Muscle of leg (tissue), 11 donors: ENCODE results near the gene ORMDL3. TPM values are rescaled to one million over a fixed set of nuclear protein-coding genes. Genes with fewer than 3 reads are reported as not detected.
A peak's percentile ranks its signal among the peaks of the same experiment; 100 is the strongest.

Experiments used
- DNase-seq: peaks from one replicate; pipeline ENCODE4 v3.0.0; 2013
- H3K27ac ChIP-seq: one replicate; pipeline ENCODE4 v1.5.1; 2013; ENCODE audit warnings: mild to moderate bottlenecking, low read length, control low read depth
- H3K27me3 ChIP-seq: one replicate; pipeline ENCODE4 v1.6.1; 2013; ENCODE audit warnings: low read length; ENCODE audit not compliant: control insufficient read depth, insufficient read depth
- H3K36me3 ChIP-seq: one replicate; pipeline ENCODE4 v1.6.1; 2013; ENCODE audit warnings: low read length; ENCODE audit not compliant: control insufficient read depth, insufficient read depth
- H3K4me1 ChIP-seq: one replicate; pipeline ENCODE4 v1.6.1; 2013; ENCODE audit warnings: low read length; ENCODE audit not compliant: control insufficient read depth, insufficient read depth
- H3K4me3 ChIP-seq: one replicate; pipeline ENCODE4 v1.5.1; 2013; ENCODE audit warnings: low read length, control low read depth
- H3K9me3 ChIP-seq: replicated peaks from 2 replicates; pipeline ENCODE4 v1.6.1; 2013; ENCODE audit warnings: low read depth, low read length; ENCODE audit not compliant: control insufficient read depth
- WGBS: methylation state at CpG from one replicate; pipeline ENCODE4 v1.1.5; 2013; ENCODE audit warnings: missing lambda C conversion rate; ENCODE audit not compliant: insufficient coverage; 5-methylcytosine and 5-hydroxymethylcytosine counted together
- polyA plus RNA-seq, 8 donors: library from polyadenylated mRNA; unstranded; fragments of 120-200 nt; gene quantifications; one replicate each; pipeline versions ENCODE4 v1.2.1 to v1.2.3, GENCODE V29; 2013; ENCODE audit warnings: inconsistent platforms in 1 of 8, low replicate concordance in 1 of 8; ENCODE audit not compliant: insufficient read length in 8 of 8, insufficient read depth in 1 of 8
- total RNA-seq: library from RNA; stranded (reverse); fragments of 120-200 nt; gene quantifications from one replicate; pipeline ENCODE4 v1.2.4, GENCODE V29; 2013

ORMDL3 gene
- total and polyA plus RNA-seq, 9 donors: 32.7 to 55.6 (median 37.9) TPM

DNA sequence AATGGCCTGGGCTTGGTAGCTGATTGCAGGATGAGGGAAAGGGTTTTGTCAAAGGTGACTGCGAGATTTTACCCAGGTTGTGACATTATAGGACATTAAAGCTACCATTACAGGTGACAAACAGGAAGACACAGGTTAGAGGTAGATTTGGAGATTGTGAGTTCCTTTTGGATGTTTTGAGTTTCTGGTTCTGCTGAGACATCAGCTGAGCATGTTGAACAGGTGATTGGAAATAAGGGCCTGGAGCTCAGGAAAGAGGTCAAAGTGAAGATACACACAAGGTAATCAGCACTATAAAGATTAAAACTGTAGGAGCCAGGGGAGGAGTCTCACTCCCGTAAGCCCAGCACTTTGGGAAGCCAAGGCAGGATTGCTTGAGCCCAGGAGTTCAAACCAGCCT, 41.4 kb upstream of the ORMDL3 start:
- Histone ChIP-seq H3K27me3 (peaks cover 37% of the 10 kb centered on the region), H3K4me1 (no peaks in the 10 kb centered on the region), H3K9me3 (no peaks in the 10 kb centered on the region), H3K27ac (no peak overlapping the region), H3K4me3 (no peak overlapping the region), H3K36me3 (no peaks in the 10 kb centered on the region)
- WGBS: 33% methylated on average over 1 of the region's 2 CpGs
- DNase-seq: no peak

DNA sequence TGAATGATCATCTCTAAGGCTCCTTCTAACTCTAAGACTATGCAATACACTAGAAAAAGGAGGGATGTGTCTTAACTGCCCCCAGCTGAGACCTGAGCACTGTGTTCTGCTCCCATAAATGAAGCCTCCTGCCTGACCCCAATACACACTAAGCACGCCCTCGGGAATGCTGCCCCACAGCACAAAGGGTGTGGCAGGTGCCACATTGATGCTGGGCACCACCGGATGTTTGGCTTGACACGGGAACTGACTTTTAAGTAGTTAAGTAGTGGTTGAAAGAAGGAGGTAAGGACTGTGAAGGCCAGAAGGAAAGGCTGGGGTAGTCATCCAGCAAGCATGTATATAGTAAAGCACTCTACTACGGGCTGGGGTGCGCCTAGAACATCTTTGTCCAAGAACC, 39.4 kb upstream of the ORMDL3 start:
- no peak overlapping the region for H3K27ac ChIP-seq
- no peak for DNase-seq
- H3K4me3 ChIP-seq: no peak overlapping the region
- H3K36me3 ChIP-seq: no peaks in the 10 kb centered on the region
- no peaks in the 10 kb centered on the region for H3K9me3 ChIP-seq
- peaks cover 34% of the 10 kb centered on the region for H3K27me3 ChIP-seq
- no peaks in the 10 kb centered on the region for H3K4me1 ChIP-seq
- WGBS: 92% methylated on average over 2 of the region's 6 CpGs

DNA sequence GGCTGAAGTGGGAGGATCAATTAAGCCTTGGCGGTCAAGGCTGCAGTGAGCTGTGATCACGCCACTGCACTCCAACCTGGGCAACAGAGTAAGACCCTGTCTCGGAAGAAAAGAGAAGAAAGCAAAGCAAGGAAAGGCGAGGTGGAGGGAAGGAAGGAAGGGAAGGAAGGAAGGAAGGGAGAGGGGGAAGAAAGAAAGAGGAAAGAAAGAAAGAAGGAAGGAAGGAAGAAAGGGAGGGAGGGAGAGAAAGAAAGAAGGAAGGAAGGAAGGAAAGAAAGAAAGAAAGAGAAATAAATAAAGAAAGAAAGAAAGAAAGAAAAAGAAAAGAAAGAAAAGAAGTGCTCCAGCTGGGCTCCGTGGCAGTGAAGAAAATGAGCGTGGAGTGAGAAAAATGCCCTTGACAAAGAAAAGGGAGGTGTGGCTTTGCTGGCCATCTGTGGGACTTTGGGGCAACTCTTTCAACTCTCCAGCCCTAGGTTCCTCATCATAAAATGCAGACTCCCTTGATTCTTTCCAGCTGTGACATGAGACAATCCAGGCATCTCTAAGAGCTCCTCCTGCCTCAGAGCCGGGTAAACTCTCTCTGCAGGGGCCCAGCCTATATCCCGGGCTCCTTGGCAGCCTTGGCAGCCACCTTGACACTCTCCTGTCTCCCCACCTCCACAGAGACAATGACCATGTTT, 37.8 kb upstream of the ORMDL3 start:
- Histone ChIP-seq H3K4me1 (no peaks in the 10 kb centered on the region), H3K36me3 (no peaks in the 10 kb centered on the region), H3K27ac (no peak overlapping the region), H3K27me3 (peaks cover 21% of the 10 kb centered on the region), H3K4me3 (no peak overlapping the region), H3K9me3 (no peaks in the 10 kb centered on the region)
- 43% methylated on average over 7 of the region's 8 CpGs for WGBS
- DNase-seq: no peak

DNA sequence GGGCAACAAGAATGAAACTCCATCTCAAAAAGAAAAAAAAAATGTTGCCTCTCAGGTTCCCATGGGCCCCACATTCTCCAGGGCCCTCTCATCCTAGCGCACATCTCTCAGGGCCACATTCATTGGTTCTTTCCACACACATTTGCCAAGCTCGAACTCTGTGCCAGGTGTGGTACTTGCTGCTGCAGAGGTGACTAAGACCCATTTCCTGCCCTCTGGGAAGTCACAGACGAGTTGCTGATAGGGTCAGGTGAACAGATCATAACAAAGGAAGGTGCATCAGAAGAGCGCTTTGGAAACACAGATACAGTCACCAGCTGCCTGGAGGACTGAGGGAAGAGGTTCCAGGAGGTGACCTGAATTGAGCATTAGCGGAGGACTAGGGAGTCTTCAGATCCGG, 36.4 kb upstream of the ORMDL3 start:
- peaks cover 3% of the 10 kb centered on the region for H3K4me1 ChIP-seq
- no peaks in the 10 kb centered on the region for H3K9me3 ChIP-seq
- WGBS: 79% methylated on average over 5 of the region's 6 CpGs

DNA sequence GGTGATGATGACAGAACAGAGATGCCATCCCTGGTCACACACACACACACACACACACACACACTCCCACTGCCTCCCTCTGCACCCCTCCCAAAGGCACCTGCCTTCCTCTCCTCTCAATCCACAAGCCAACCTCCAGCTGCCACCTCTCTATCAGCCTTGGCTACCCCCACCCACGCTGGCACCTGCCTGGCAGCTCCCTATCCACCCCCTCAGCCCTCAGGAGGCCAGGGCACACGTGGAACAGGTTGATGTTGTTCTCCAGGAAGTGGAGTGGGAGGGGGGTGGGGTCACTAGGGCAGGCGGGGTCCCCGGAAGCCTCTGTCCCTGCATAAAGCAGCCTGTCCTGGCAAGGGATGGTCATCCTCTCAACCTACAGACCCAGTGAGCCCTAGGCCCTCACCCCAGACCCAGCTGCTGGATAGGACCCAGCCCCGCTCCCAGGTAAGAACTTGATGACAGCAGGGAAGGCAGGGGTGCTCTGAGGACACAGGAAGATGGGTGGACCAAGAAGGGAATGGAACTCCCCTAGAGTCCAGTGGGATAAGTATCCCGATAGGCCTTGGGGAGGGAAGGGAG, 35.3 kb upstream of the ORMDL3 start, which contains the start of gene GSDMA:
Gene GSDMA (plus strand): TSS at position 363 of the 579 bp plus-strand sequence. CDS start 2,684 bp downstream, outside the sequence.
- Histone ChIP-seq H3K9me3 (no peaks in the 10 kb centered on the region), H3K27me3 (peaks cover 11% of the 10 kb centered on the region), H3K4me1 (peaks cover 3% of the 10 kb centered on the region), H3K27ac (no peak within 1 kb of the TSS), H3K4me3 (no peak within 1 kb of the TSS), H3K36me3 (no peaks in the 10 kb centered on the region)
- 76% methylated on average over 2 of the region's 6 CpGs for WGBS
- no peak for DNase-seq

More for the DNA sequence above, 36.4 kb upstream of the ORMDL3 start:
- Histone ChIP-seq H3K27ac (no peak overlapping the region), H3K36me3 (no peaks in the 10 kb centered on the region), H3K27me3 (peaks cover 14% of the 10 kb centered on the region), H3K4me3 (no peak overlapping the region)
- no peak for DNase-seq

DNA sequence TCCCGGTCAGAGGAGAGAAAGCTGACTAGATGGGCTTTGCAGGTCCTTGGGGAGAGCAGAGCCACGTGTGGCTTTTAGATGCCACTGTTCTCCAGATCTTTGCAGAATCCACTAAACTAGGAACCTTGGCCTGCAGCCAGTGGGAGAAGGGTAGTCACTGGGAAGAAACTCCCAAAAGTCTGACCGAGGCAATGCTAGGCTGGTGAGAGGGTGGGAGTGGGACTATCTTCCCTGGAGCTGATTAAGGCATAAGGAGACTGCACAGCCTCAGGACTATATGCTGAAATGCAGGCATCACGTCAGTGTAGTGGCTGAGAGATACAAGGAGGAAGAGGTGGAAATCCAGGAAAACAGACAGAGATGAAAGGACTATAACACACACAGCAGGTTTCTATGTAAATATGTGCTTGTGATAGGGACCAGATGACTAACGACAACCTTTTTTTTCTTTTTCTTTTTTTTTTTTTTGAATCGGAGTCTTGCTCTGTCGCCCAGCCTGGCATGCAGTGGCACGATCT, 33.2 kb upstream of the ORMDL3 start:
- Histone ChIP-seq H3K9me3 (no peaks in the 10 kb centered on the region), H3K4me1 (peaks cover 3% of the 10 kb centered on the region), H3K27ac (no peak overlapping the region), H3K27me3 (peaks cover 6% of the 10 kb centered on the region), H3K4me3 (no peak overlapping the region), H3K36me3 (no peaks in the 10 kb centered on the region)
- 42% methylated on average over 5 of the region's 8 CpGs for WGBS
- DNase-seq: no peak

DNA sequence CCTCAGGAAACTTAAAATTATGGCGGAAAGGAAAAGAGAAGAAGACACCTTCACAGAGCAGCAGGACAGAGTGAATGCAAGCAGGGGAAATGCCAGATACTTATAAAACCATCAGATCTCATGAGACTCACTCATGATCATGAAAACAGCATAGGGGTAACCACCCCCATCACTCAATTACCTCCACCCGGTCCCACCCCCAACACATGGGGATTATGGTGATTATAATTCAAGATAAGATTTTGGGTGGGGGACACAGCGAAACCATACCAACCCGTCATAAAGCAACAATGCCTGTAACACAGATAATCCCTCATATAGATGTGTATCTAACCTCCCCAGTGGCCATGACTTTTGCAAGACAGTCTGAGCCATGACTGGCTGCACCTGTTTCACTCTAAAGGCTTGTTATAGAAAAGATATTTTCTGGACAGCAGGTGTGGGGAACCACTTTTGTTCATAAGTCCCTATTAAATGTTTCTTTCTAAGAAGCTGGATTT, 28.4 kb upstream of the ORMDL3 start:
- no peak overlapping the region for H3K4me3 ChIP-seq
- H3K27me3 ChIP-seq: no peaks in the 10 kb centered on the region
- no peak for DNase-seq
- H3K36me3 ChIP-seq: no peaks in the 10 kb centered on the region
- peaks cover 19% of the 10 kb centered on the region for H3K4me1 ChIP-seq
- no CpG with 5 or more reads among the region's 4 CpGs for WGBS
- H3K9me3 ChIP-seq: no peaks in the 10 kb centered on the region
- H3K27ac ChIP-seq: no peak overlapping the region

DNA sequence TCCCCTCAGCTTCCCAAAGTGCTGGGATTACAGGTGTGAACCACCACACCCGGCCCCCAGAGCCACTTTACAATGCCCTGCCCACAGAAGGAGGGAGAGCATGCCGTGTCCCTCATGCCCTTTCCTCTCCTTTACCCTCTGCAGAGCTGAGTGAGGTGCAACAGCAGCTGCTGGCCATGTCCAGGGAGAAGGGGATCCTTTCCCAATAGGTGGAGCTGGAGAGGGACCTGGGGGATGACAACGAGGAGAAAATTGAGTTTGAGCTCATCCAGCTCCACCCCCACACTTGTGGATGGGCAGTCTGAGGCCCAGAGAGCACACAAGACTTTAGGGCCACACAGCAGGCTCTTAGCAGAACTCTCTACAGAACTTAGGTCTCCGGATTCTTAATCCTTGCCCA, 27.5 kb upstream of the ORMDL3 start:
- no CpG with 5 or more reads among the region's 4 CpGs for WGBS
- Histone ChIP-seq H3K9me3 (no peaks in the 10 kb centered on the region), H3K4me3 (no peak overlapping the region)

DNA sequence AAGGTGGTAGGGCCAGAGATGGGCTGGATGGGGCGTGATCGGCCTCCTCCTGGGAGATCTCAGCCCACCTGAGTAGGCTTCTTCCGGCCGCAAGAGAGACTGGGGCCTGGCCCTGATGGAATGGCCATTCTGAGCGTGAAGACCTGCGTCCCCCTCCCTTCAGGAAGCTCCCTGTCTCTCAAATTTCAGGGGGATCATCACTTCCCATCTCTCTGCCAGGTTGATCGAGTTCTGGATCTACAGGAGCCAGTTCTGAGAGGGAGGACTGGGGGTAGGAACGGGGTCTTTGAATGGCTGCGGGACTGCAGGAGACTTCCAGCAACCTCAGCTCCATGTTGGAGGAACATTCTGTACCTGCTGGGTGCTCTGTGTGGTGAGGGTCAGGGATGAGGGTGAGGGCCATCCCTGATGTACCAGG, 26.1 kb upstream of the ORMDL3 start:
- H3K4me1 ChIP-seq: peaks cover 20% of the 10 kb centered on the region
- H3K36me3 ChIP-seq: no peaks in the 10 kb centered on the region
- DNase-seq: no peak
- H3K27me3 ChIP-seq: no peaks in the 10 kb centered on the region
- H3K9me3 ChIP-seq: no peaks in the 10 kb centered on the region
- 20% methylated on average over 3 of the region's 9 CpGs for WGBS
- H3K27ac ChIP-seq: peak overlapping the region; percentile 55
- peak overlapping the region; percentile 42 for H3K4me3 ChIP-seq

More for the DNA sequence above, 27.5 kb upstream of the ORMDL3 start:
- DNase-seq: no peak
- Histone ChIP-seq H3K36me3 (no peaks in the 10 kb centered on the region), H3K4me1 (peaks cover 23% of the 10 kb centered on the region), H3K27me3 (no peaks in the 10 kb centered on the region), H3K27ac (no peak overlapping the region)

DNA sequence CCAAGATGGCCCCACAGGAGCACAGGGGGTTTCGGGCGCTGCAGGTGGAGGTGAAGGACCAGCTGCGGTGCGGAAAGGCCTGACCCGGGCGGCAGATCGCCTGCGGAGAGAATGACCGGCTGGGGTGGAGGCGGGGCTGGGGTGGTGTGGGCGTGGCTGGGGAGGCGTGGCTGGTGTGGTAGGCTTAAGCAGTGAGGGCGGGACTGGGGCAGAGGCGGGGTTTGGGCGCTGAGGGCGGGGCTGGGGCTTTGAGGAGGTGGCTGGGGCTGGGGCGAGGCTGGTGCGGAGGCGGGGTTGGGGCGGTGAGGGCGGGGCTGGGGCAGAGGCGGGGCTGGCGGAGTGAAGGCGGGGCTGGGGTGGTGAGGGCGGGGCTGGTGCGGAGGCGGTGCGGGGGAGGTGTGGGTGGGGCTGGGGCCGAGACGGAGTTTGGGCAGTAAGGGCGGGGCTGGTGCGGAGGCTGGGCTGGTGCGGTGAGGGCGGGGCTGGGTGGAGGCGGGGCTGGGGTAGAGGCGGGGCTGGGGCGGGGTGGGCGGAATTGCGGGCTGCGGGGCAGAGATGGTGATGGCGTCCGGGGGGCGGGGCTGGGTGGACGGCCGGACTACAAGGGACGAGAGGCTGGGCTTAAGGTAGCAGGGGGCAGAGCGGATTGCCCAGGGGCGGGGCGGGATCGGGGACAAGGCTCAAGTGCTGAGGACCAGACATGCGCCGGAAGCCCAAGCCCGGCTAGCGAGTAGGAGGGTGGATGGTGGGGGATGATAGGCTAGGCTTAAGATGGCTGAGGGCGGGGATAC, 25.5 kb upstream of the ORMDL3 start:
- DNase-seq: peak; percentile 96
- no peaks in the 10 kb centered on the region for H3K9me3 ChIP-seq
- no peaks in the 10 kb centered on the region for H3K36me3 ChIP-seq
- no peaks in the 10 kb centered on the region for H3K27me3 ChIP-seq
- peaks cover 20% of the 10 kb centered on the region for H3K4me1 ChIP-seq
- peak overlapping the region; percentile 46 for H3K4me3 ChIP-seq
- H3K27ac ChIP-seq: peak overlapping the region; percentile 55
- 2% methylated on average over 24 of the region's 55 CpGs for WGBS
